ENCODE measurements around the gene GABBR1.

- TF ChIP-seq CTCF (IDR thresholded peaks at IDR 0.05), result no peak
- no peak for TF ChIP-seq POLR2A (IDR thresholded peaks at IDR 0.05; ENCODE audit: low read depth)
Observed at GRCh38 chr6:29603930-29604329, 29.1 kb downstream of the GABBR1 start.

Measured in esophagus muscularis mucosa (tissue), 3 donors.